Measurements from ENCODE around the gene SAP25. TPM values are rescaled to one million over a fixed set of nuclear protein-coding genes. Genes with fewer than 3 reads are reported as not detected.

SAP25 gene
- total RNA-seq, result 10 to 100 TPM; 29.1 to 30.0 TPM

DNA sequence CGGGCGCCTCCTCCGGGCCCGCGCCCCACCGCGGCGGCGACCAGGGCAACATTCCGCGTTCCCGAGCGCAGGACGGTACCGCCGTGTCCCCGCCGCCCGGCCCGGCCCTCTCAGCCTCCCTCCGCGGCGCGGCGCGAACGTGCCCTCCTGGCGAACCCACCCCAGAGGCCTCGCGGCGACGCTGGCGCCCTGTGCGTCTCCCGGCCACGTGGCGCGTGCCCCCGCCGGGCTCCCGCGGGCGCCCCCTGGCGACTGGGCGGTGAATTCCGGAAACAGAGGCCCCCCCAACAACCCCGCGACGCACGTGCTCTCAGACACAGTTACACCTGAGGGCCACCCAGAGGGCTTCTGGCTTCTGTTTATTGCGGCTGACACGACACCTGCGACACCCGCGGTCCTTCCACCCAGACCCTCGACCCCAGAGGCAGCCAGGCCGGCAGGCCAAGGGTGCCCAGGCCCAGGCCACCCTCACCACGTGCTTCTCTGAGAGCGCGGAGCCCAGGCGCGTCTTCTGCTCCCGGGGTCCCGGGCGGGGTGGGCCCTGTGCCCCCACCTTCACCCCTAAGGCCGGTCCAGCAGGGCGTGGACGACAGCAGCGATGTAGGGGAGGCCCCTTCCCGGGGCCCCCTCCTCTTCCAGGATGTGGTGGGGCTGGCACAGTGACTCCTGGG lies at the start of gene SAP25:
Gene SAP25 (minus strand): TSS at position 210 of the 671 bp plus-strand sequence. CDS start 158 bp downstream, at position 52.
- CTCF ChIA-PET, result no interaction called here

DNA sequence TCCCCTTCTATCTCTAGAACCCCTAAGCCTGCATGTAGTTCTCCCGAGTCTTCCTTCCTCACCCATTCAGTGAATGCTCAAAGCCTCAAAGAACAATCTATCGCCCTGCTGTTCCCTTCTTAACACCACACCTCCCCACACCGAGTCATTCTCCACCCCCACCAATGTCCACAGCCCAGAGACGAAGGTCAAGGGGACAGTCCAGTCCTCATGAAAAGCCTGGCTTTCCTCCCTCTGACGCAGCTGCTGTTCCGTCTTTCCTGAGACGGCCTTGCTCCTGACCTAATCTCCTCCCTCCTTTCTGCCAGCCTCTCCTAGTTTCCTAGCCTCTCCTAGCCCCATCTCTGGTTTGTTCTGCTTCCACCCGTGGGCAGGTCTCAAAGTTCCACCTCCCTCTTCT lies 47.9 kb upstream of the SAP25 start:
- ChIA-PET CTCF (interaction anchor here (1.1 kb wide), 1 partner anchor 8 kb away, joined by 6 read pairs; no protein-coding TSS in a partner anchor), POLR2A (interaction anchor here (1.3 to 7.3 kb wide), 2 partner anchors 7 to 12 kb away, joined by 4 to 140 read pairs; partner anchors contain the start of gene MOSPD3)
- Mint-ChIP-seq H3K36me3 (ENCODE audit: low read depth) (peaks cover 30% of the 10 kb centered on the region), H3K27me3 (no peaks in the 10 kb centered on the region), H3K4me3 (no peak overlapping the region), H3K9me3 (no peaks in the 10 kb centered on the region), H3K4me1 (peaks cover 46% of the 10 kb centered on the region), H3K27ac (peak overlapping the region; percentile 44)
- no peak for DNase-seq

More for the DNA sequence above, at the start of gene SAP25:
- no peaks in the 10 kb centered on the region for H3K27me3 Mint-ChIP-seq
- H3K27ac Mint-ChIP-seq, result no peak within 1 kb of the TSS
- peaks cover 28% of the 10 kb centered on the region for H3K4me1 Mint-ChIP-seq
- no peak for DNase-seq
- no peaks in the 10 kb centered on the region for H3K9me3 Mint-ChIP-seq
- H3K36me3 Mint-ChIP-seq (ENCODE audit: low read depth), result peaks cover 44% of the 10 kb centered on the region
- POLR2A ChIA-PET, result interaction anchor here (1.7 kb wide), 1 partner anchor 10 kb away, joined by 13 read pairs; no protein-coding TSS in a partner anchor
- H3K4me3 Mint-ChIP-seq, result no peak within 1 kb of the TSS

DNA sequence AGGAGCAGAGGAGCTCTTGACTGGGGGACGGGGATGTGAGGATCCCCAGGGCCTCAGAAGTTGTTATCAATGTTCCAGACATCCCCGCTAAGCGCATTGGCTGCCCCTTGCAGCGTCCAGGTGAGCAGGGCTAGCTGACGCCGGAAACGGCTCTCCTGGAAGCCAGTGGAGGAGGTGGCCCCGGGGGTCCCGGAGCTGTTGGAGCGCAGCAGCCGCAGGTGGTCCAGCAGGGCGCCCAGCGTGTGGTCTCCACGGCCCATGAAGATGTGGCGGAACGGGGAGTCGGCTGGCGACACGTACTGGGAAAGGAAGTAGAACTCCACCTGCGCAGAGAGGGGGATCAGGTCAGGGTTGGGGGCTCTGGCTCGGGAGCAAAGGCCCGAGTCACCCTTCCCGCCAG lies 47.1 kb upstream of the SAP25 start:
- Mint-ChIP-seq H3K4me3 (no peak overlapping the region), H3K36me3 (ENCODE audit: low read depth) (peaks cover 33% of the 10 kb centered on the region), H3K4me1 (peaks cover 38% of the 10 kb centered on the region), H3K27ac (no peak overlapping the region), H3K9me3 (no peaks in the 10 kb centered on the region), H3K27me3 (no peaks in the 10 kb centered on the region)
- DNase-seq, result no peak
- ChIA-PET CTCF (interaction anchor here (1.1 kb wide), 1 partner anchor 16 kb away, joined by 3 read pairs; no protein-coding TSS in a partner anchor), POLR2A (interaction anchor here (1.0 to 1.3 kb wide), 2 partner anchors 12 to 34 kb away, joined by 4 to 6 read pairs; partner anchors contain the start of genes FBXO24 and LRCH4)

DNA sequence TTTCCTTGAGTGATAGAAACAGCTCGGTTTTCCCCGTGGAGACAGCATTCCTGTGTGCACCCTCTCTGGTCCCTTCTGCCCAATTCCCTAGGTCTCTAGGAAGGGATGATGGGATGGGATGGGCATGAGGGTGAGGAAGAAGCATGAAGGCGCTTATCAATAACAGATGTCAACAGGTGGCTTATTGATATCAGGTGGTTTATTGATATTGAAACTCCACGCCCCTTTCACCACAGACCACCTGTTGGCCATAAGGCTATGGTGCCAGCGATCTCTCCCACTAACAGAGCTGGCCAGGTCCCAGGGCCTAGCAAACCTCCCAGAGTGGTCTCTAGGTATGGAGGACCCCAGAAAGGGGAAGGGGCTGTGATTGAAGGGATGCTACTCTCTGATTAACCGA lies 46.5 kb upstream of the SAP25 start:
- ChIA-PET CTCF (interaction anchor here (1.1 kb wide), 1 partner anchor 15 kb away, joined by 3 read pairs; no protein-coding TSS in a partner anchor), POLR2A (interaction anchor here (1.0 to 1.3 kb wide), 2 partner anchors 13 to 34 kb away, joined by 4 to 6 read pairs; partner anchors contain the start of genes FBXO24 and LRCH4)
- Mint-ChIP-seq H3K27me3 (no peaks in the 10 kb centered on the region), H3K36me3 (ENCODE audit: low read depth) (peaks cover 29% of the 10 kb centered on the region), H3K27ac (no peak overlapping the region), H3K9me3 (no peaks in the 10 kb centered on the region), H3K4me1 (peaks cover 33% of the 10 kb centered on the region), H3K4me3 (no peak overlapping the region)
- DNase-seq, result no peak

DNA sequence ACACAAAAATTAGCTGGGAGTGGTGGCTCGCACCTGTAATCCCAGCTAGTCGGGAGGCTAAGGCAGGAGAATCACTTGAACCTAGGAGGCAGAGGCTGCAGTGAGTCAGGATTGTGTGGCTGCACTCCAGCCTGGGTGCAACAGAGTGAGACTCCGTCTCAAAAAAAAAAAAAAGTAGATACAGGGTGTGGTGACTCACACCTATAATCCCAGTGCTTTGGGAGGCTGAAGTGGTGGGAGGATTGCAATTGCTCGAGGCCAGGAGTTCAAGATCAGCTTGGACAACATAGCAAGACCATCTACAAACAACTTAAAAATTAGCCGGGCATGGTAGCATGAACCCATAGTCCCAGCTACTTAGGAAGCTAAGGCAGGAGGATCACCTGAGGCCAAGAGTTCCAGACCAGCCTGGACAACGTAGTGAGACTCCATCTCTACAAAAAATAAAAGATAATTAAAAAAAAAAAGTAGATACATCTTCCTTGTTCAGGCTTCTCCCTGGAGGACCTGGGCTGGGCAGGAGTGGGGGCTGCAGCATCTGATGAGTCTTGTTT lies 40.7 kb upstream of the SAP25 start:
- ChIA-PET POLR2A (interaction anchor here (0.5 to 8.1 kb wide), 8 partner anchors 9 to 186 kb away, joined by 3 to 140 read pairs (median 20); partner anchors contain the start of genes FBXO24, GNB2, LRCH4 and ZCWPW1), CTCF (interaction anchor here (0.8 to 11.9 kb wide), 5 partner anchors 11 to 77 kb away, joined by 3 to 163 read pairs (median 32); no protein-coding TSS in a partner anchor)
- DNase-seq, result no peak
- Mint-ChIP-seq H3K9me3 (no peaks in the 10 kb centered on the region), H3K27ac (no peak overlapping the region), H3K4me1 (peaks cover 21% of the 10 kb centered on the region), H3K4me3 (peak overlapping the region; percentile 85), H3K36me3 (ENCODE audit: low read depth) (peaks cover 15% of the 10 kb centered on the region), H3K27me3 (peaks cover 2% of the 10 kb centered on the region)

DNA sequence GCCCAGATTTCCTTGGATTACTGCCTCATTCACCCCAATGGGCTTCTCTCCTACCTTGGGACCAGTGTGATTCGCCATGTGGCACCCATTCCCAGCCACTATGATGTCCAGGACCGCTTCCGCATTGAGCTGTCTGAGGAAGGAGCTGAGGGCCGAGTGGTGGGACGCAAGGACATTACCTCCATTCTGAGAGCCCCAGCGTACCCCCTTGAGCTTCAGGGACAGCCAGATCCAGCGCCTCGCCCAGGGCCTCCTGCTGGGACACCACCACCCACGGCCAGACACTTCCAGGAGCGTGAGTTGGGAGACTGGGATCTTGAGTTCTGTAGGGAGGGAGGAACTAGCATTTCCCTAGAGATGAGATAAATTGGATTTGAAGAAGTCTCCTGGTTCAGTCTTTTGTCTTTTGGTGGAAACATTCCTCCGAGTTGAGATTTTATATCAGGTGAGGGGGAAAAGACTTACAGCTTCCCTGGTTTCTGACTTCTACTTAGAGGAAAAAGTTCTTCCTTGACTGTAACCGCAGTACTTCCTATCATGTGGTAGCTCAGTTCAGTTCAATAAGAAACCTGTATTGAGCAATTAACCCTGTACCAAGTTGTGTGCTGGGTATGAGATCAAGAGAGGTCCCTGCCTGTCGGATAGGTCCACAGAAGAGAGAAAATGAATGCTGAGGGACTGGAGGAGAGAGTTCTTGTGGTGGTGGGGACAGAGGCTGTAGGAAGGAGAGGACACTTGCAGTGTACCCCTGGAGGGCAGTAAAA lies 39.9 kb upstream of the SAP25 start:
- CTCF ChIA-PET, result interaction anchor here (0.6 to 11.9 kb wide), 13 partner anchors 8 to 261 kb away, joined by 3 to 163 read pairs (median 5); partner anchors contain the start of genes POP7 and SRRT
- H3K27ac Mint-ChIP-seq, result peak overlapping the region; percentile 7
- peak overlapping the region; percentile 85 for H3K4me3 Mint-ChIP-seq
- H3K4me1 Mint-ChIP-seq, result peaks cover 21% of the 10 kb centered on the region
- POLR2A ChIA-PET, result interaction anchor here (0.8 to 8.1 kb wide), 10 partner anchors 8 to 185 kb away, joined by 3 to 140 read pairs (median 10); partner anchors contain the start of genes FBXO24, GNB2, LRCH4 and POP7
- no peak for DNase-seq
- no peaks in the 10 kb centered on the region for H3K9me3 Mint-ChIP-seq
- peaks cover 15% of the 10 kb centered on the region for H3K36me3 Mint-ChIP-seq (ENCODE audit: low read depth)
- H3K27me3 Mint-ChIP-seq, result peaks cover 2% of the 10 kb centered on the region

DNA sequence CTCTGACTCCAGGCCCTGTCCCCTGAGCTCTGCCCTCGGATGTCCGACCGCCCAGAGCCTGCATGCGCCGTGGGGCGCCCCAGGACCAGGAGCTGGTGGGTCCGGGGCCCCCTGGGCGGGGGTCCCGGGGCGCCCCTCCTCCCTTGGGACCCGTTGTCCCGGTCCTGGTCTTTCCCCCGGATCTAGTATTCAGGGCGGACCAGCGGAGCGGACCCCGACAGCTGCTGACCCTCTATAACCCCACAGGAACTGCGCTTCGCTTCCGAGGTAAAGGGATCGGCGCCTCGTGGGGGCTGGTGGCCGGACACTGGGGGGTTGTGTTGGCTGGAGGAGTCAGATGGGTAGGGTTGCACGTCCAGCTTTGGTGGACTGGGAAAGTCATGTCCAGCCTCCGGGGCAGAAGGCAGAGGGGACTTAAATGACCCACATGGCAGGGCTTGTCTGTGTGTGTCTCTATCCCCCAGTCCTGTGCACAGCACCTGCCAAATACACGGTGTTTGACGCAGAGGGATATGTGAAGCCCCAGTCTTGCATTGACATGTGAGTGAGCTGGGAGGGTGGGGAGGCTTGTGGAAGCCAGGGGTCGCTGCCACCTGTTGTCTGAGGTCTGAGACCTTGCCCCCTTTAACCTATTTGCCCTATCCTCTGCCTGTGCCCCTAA lies 39.2 kb upstream of the SAP25 start:
- peak overlapping the region; percentile 64 for H3K27ac Mint-ChIP-seq
- DNase-seq, result peak; percentile 41
- POLR2A ChIA-PET, result interaction anchor here (0.7 to 8.1 kb wide), 23 partner anchors 9 to 275 kb away, joined by 3 to 140 read pairs (median 5); partner anchors contain the start of genes FBXO24, GNB2, LRCH4 and POP7
- H3K9me3 Mint-ChIP-seq, result no peaks in the 10 kb centered on the region
- H3K27me3 Mint-ChIP-seq, result peaks cover 2% of the 10 kb centered on the region
- H3K4me3 Mint-ChIP-seq, result peak overlapping the region; percentile 95
- peaks cover 21% of the 10 kb centered on the region for H3K4me1 Mint-ChIP-seq
- CTCF ChIA-PET, result interaction anchor here (1.0 to 11.9 kb wide), 18 partner anchors 8 to 262 kb away, joined by 3 to 163 read pairs (median 5); partner anchors contain the start of genes FBXO24, LRCH4, POP7 and SRRT
- peaks cover 15% of the 10 kb centered on the region for H3K36me3 Mint-ChIP-seq (ENCODE audit: low read depth)

DNA sequence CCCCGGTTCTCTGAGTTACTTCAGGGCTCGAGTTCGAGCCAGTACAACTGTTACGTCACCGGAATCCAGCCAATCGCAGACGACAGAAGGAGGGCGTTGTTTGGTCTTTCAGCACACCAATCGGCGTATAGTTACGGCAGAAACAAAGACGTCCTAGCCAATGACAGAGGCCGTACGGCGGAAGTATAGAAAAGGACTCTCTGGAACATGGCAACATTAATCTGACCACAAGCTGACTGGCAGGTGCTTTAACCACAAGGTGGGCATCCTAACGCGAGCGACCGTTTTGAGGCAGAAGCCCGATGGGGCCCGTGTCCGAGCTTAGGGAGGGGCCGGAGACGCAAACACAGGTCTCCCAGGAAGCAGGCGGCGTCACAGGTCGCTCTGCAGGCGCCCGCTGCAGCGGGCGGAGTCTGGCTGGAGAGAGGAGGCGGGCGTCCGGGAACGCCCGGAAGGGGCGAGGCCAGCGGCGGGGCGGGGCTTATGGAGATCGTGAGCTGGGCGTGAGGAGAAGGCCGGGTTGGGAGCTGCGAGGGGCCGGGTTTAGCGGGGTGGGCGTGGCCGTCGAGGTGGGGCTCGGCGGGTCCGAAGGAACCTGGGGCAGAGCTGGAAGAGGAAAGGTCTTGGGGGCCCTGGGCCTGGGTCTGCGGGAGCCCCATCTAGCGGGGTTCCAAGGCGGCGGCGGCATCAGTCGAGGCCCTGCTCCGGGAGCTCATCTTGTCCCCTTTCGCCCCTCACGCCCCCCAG lies 38.5 kb upstream of the SAP25 start, which contains the start of gene MOSPD3:
Gene MOSPD3 (plus strand): TSS at position 558 of the 747 bp plus-strand sequence. CDS start 252 bp downstream, outside the sequence.
- Mint-ChIP-seq H3K27ac (peak within 1 kb of the TSS; percentile 99), H3K27me3 (peaks cover 2% of the 10 kb centered on the region), H3K9me3 (no peaks in the 10 kb centered on the region), H3K4me1 (peaks cover 26% of the 10 kb centered on the region), H3K36me3 (ENCODE audit: low read depth) (peaks cover 15% of the 10 kb centered on the region), H3K4me3 (peak within 1 kb of the TSS; percentile 95)
- ChIA-PET POLR2A (interaction anchor here (0.6 to 8.1 kb wide), 26 partner anchors 9 to 275 kb away, joined by 3 to 140 read pairs (median 5); partner anchors contain the start of genes FBXO24, GNB2, LRCH4 and MEPCE), CTCF (interaction anchor here (0.9 to 11.9 kb wide), 17 partner anchors 10 to 263 kb away, joined by 3 to 163 read pairs (median 5); partner anchors contain the start of genes FBXO24, LRCH4, POP7 and SRRT)
- DNase-seq, result peak; percentile 98

DNA sequence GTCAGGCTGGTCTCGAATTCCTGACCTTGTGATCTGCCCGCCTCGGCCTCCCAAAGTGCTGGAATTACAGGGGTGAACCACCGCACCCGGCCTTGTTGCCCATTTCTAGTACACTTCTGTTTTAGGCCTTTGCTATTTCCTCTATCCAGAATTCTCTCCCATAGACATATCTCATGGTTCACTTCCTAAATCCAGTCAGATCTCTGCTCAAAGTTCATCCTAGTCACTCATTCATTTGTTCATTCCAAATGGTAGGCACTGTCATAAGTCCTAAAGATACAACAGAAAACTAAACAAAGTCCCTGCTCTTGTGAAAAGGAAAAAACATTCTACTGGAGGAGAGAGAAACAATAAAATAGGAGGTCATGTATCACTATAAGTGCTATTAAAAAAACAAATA lies 36.3 kb upstream of the SAP25 start:
- no peak for DNase-seq
- ChIA-PET POLR2A (interaction anchor here (5.5 kb wide), 1 partner anchor 25 kb away, joined by 66 read pairs; the partner anchor contains the start of genes FBXO24 and LRCH4), CTCF (interaction anchor here (0.6 to 11.9 kb wide), 3 partner anchors 19 to 25 kb away, joined by 4 to 163 read pairs (median 4); no protein-coding TSS in a partner anchor)
- peaks cover 5% of the 10 kb centered on the region for H3K27me3 Mint-ChIP-seq
- H3K27ac Mint-ChIP-seq, result no peak overlapping the region
- H3K9me3 Mint-ChIP-seq, result no peaks in the 10 kb centered on the region
- H3K36me3 Mint-ChIP-seq (ENCODE audit: low read depth), result peaks cover 8% of the 10 kb centered on the region
- H3K4me1 Mint-ChIP-seq, result peaks cover 41% of the 10 kb centered on the region
- H3K4me3 Mint-ChIP-seq, result peak overlapping the region; percentile 1

DNA sequence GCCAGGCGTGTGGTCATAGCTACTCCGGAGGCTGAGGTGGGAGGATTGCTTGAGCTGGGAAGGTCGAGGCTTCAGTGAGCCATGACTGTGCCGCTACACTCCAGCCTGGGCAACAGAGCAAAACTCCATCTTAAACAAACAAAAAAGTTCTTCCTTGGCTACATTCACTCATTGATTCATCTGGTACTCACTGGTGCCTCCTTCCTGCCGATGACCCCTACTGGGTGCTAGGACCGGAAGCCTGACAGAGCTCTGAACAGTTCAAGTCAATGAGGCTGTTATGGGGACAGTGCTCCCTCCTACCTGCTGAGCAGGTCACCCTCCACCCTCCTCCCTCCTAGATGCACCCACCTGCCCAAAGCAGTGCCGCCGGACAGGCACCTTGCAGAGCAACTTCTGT lies 33.4 kb upstream of the SAP25 start:
- no peak for DNase-seq
- Mint-ChIP-seq H3K27me3 (peaks cover 5% of the 10 kb centered on the region), H3K4me3 (no peak overlapping the region), H3K4me1 (peaks cover 42% of the 10 kb centered on the region), H3K9me3 (no peaks in the 10 kb centered on the region), H3K27ac (no peak overlapping the region), H3K36me3 (ENCODE audit: low read depth) (no peaks in the 10 kb centered on the region)
- CTCF ChIA-PET, result interaction anchor here (11.9 kb wide), 1 partner anchor 26 kb away, joined by 163 read pairs; no protein-coding TSS in a partner anchor
- POLR2A ChIA-PET, result interaction anchor here (2.3 to 7.9 kb wide), 3 partner anchors 17 to 23 kb away, joined by 6 to 89 read pairs (median 32); partner anchors contain the start of genes FBXO24 and LRCH4

DNA sequence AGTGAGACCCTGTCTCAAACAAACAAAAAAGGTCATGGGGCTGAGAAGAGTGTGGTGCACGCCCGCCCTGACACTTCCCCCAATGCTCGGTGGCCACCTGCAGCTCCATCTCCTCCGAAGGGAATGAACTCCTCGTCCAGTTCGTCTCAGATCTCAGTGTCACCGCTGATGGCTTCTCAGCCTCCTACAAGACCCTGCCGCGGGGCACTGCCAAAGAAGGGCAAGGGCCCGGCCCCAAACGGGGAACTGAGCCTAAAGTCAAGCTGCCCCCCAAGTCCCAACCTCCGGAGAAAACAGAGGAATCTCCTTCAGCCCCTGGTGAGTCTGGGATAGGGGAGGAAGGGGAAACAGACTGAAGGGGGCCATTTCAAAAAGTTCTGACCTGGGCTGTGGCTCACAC lies 32.6 kb upstream of the SAP25 start:
- Mint-ChIP-seq H3K9me3 (no peaks in the 10 kb centered on the region), H3K4me3 (peak overlapping the region; percentile 82), H3K36me3 (ENCODE audit: low read depth) (no peaks in the 10 kb centered on the region), H3K27me3 (peaks cover 5% of the 10 kb centered on the region), H3K27ac (no peak overlapping the region), H3K4me1 (peaks cover 42% of the 10 kb centered on the region)
- POLR2A ChIA-PET, result interaction anchor here (1.7 to 7.9 kb wide), 6 partner anchors 8 to 99 kb away, joined by 4 to 89 read pairs (median 12); partner anchors contain the start of genes FBXO24, LRCH4 and POP7
- no peak for DNase-seq
- CTCF ChIA-PET, result interaction anchor here (0.9 to 2.3 kb wide), 7 partner anchors 18 to 99 kb away, joined by 3 to 17 read pairs (median 8); partner anchors contain the start of genes FBXO24, LRCH4 and POP7

Data from activated CD4-positive, alpha-beta memory T cell treated with anti-CD3 and anti-CD28 coated beads, Interleukin-2, amount 10 ng/mL, durations not matched to agents 7 days and 5 days (primary cell).